BJ (cell line): ENCODE measurements around the gene METTL3. TPM values are rescaled to one million over a fixed set of nuclear protein-coding genes. Genes with fewer than 3 reads are reported as not detected.

Experiments used
- CTCF ChIA-PET: fragments of 350-600 bp; formaldehyde crosslinking; extraction: SDS; loops from one replicate; lab custom pipeline; 2021; ENCODE audit warnings: antibody characterized with exemption, inconsistent platforms; lab: Yijun Ruan, JAX
- POLR2A ChIA-PET: fragments of 300-600 bp; sonication (Branson Sonifier 250); formaldehyde crosslinking; extraction: SDS; loops from one replicate; lab custom pipeline; 2021; ENCODE audit warnings: antibody characterized with exemption; lab: Charles Lee
- DNase-seq: peaks from one replicate; pipeline ENCODE4 v3.0.0-alpha.2; 2011; ENCODE audit warnings: low read depth
- H3K27me3 ChIP-seq: 2 replicates; pipeline ENCODE4 v1.6.0; 2011; ENCODE audit warnings: low read length; ENCODE audit not compliant: control insufficient read depth, insufficient read depth
- H3K36me3 ChIP-seq: 2 replicates; pipeline ENCODE4 v1.5.1; 2011; ENCODE audit warnings: low read length; ENCODE audit not compliant: control insufficient read depth, insufficient read depth
- H3K4me3 ChIP-seq: 2 replicates; pipeline ENCODE4 v1.5.1; 2011; ENCODE audit warnings: low read depth, mild to moderate bottlenecking, control low read depth, low read length
- CTCF ChIP-seq: IDR thresholded peaks from 2 replicates; pipeline ENCODE4 v1.5.1; 2011; ENCODE audit warnings: low read depth, mild to moderate bottlenecking, control low read depth, inconsistent platforms, low read length, moderate library complexity; ENCODE audit not compliant: insufficient read depth
- polyA plus RNA-seq: library from polyadenylated mRNA; depleted of rRNA; stranded (reverse); fragments of >200 nt; gene quantifications from 2 replicates; pipeline ENCODE4 v1.2.3, GENCODE V29; 2011

Gene METTL3
- polyA plus RNA-seq, 1 experiment = 63.3 TPM

- ChIA-PET CTCF (interaction anchor here (1.0 to 2.8 kb wide), 2 partner anchors 11 to 13 kb away, joined by 3 to 19 read pairs; no protein-coding TSS in a partner anchor), POLR2A (no interaction called here)
- DNase-seq = no peak
- 0 out of 2 replicates have a peak, but pooled peaks cover 1% of the 10 kb centered on the region for H3K27me3 ChIP-seq
- H3K36me3 ChIP-seq = peaks cover 2% of the 10 kb centered on the region; the same call in 1 of the 2 replicates
- H3K4me3 ChIP-seq = no peak overlapping the region
- TF ChIP-seq CTCF = no peak
These were observed 1.6 kb downstream of the METTL3 start for GRCh38 chr14:21509432-21510143.

- DNase-seq = no peak
- POLR2A ChIA-PET = no interaction called here
These were observed 4.6 kb downstream of the METTL3 start for GRCh38 chr14:21506557-21506956.

GRCh38 chr14:21505012-21505553 lies 6.1 kb downstream of the METTL3 start:
- Histone ChIP-seq H3K36me3 (peaks cover 12% of the 10 kb centered on the region), H3K4me3 (no peak overlapping the region), H3K27me3 (no peaks in the 10 kb centered on the region)
- DNase-seq = no peak
- ChIA-PET CTCF (no interaction called here), POLR2A (no interaction called here)
- TF ChIP-seq CTCF = no peak

More at GRCh38 chr14:21506557-21506956, 4.6 kb downstream of the METTL3 start:
- Histone ChIP-seq H3K4me3 (no peak overlapping the region), H3K36me3 (peaks cover 8% of the 10 kb centered on the region), H3K27me3 (no peaks in the 10 kb centered on the region)
- no peak for TF ChIP-seq CTCF
- CTCF ChIA-PET = no interaction called here

GRCh38 chr14:21503376-21503775 lies 7.8 kb downstream of the METTL3 start:
- POLR2A ChIA-PET = no interaction called here
- no peak overlapping the region for H3K4me3 ChIP-seq
- no peak for TF ChIP-seq CTCF
- H3K27me3 ChIP-seq = no peaks in the 10 kb centered on the region
- H3K36me3 ChIP-seq = peaks cover 16% of the 10 kb centered on the region
- CTCF ChIA-PET = no interaction called here
- no peak for DNase-seq

GRCh38 chr14:21501568-21501967 lies 9.6 kb downstream of the METTL3 start:
- no peak for TF ChIP-seq CTCF
- Histone ChIP-seq H3K4me3 (no peak overlapping the region), H3K27me3 (no peaks in the 10 kb centered on the region), H3K36me3 (peaks cover 16% of the 10 kb centered on the region)
- CTCF ChIA-PET = interaction anchor here (0.5 to 1.9 kb wide), 3 partner anchors 24 to 55 kb away, joined by 3 to 5 read pairs (median 3); partner anchors contain the start of genes CHD8 and TOX4
- no peak for DNase-seq
- POLR2A ChIA-PET = no interaction called here
